Measurements from ENCODE around the gene EPN2. TPM values are rescaled to one million over a fixed set of nuclear protein-coding genes. Genes with fewer than 3 reads are reported as not detected.

EPN2 gene
- total RNA-seq, 1 experiment from 2014 or later, result 31.3 TPM

DNA sequence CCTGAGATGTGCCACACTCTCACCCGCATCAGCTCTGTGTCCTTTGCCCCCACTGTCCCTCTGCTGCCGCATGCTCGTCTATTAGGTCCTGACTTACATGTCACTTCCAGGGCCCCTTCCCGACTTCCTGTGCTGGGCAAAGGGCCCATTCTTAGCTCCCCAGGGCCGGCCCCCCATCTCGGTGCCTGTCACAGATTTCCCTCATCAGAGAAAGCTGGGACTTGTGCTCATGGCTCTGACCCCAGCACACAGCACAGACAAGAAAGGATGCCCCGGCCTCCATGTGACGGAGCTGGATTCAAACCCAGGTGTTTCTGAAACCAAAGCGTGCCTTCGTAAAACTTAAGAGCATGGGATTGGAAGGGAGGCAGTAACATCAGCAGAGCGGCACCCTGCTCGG lies 135.3 kb downstream of the EPN2 start:
- peaks cover 6% of the 10 kb centered on the region for H3K4me1 Mint-ChIP-seq (ENCODE audit: low read depth, unreplicated experiment)
- CTCF ChIA-PET, result no interaction called here
- intact Hi-C loops (cut with micrococcal nuclease; ENCODE audit: unreplicated experiment), result no loop called here
- peaks cover 16% of the 10 kb centered on the region for H3K36me3 Mint-ChIP-seq (ENCODE audit: insufficient read depth, unreplicated experiment)
- H3K4me3 Mint-ChIP-seq (ENCODE audit: low read depth, unreplicated experiment), result no peak overlapping the region
- H3K27ac Mint-ChIP-seq (ENCODE audit: unreplicated experiment), result no peak overlapping the region
- BruUV-seq (replicated peaks), result no TSS peak
- no peak for DNase-seq
- TF ChIP-seq, protein P1, sequence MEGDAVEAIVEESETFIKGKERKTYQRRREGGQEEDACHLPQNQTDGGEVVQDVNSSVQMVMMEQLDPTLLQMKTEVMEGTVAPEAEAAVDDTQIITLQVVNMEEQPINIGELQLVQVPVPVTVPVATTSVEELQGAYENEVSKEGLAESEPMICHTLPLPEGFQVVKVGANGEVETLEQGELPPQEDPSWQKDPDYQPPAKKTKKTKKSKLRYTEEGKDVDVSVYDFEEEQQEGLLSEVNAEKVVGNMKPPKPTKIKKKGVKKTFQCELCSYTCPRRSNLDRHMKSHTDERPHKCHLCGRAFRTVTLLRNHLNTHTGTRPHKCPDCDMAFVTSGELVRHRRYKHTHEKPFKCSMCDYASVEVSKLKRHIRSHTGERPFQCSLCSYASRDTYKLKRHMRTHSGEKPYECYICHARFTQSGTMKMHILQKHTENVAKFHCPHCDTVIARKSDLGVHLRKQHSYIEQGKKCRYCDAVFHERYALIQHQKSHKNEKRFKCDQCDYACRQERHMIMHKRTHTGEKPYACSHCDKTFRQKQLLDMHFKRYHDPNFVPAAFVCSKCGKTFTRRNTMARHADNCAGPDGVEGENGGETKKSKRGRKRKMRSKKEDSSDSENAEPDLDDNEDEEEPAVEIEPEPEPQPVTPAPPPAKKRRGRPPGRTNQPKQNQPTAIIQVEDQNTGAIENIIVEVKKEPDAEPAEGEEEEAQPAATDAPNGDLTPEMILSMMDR (IDR thresholded peaks at IDR 0.05; ENCODE audit: unreplicated experiment), result no peak
- no peaks in the 10 kb centered on the region for H3K9me3 Mint-ChIP-seq (ENCODE audit: low read depth, unreplicated experiment)
- no peaks in the 10 kb centered on the region for H3K27me3 Mint-ChIP-seq (ENCODE audit: unreplicated experiment)

DNA sequence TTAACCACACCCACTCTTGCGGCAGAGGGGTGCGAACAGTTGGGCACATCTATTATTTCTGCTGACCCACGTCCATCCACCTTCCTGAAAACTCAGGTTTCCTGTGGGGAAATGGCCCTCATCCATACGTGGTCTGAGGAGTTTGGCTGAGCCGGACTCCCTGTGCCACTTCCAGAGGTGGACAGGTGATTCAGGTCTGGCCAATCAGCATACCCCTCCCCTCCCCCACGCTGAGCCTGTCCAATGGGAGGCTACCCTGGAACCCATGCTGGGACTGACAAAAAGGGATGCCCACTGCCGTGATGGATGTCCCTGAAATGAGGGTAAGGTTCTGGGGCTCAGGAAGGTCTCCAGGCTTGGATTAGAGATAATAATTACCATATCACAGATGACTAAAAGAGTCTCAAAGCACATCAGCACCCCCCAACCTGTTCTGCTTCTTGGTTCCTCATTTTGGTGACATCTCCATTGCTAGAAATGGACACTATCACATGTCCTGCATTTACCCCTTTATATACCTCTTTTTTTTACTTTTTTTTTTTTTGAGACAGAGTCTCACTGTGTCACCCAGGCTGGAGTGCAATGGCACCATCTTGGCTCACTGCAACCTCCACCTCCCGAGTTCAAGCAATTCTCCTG lies 135.8 kb downstream of the EPN2 start:
- no peaks in the 10 kb centered on the region for H3K27me3 Mint-ChIP-seq (ENCODE audit: unreplicated experiment)
- intact Hi-C loops (cut with micrococcal nuclease; ENCODE audit: unreplicated experiment), result no loop called here
- H3K27ac Mint-ChIP-seq (ENCODE audit: unreplicated experiment), result no peak overlapping the region
- peaks cover 6% of the 10 kb centered on the region for H3K4me1 Mint-ChIP-seq (ENCODE audit: low read depth, unreplicated experiment)
- no peak overlapping the region for H3K4me3 Mint-ChIP-seq (ENCODE audit: low read depth, unreplicated experiment)
- TF ChIP-seq, protein P1 (IDR thresholded peaks at IDR 0.05; ENCODE audit: unreplicated experiment), result no peak
- DNase-seq, result no peak
- CTCF ChIA-PET, result no interaction called here
- no TSS peak for BruUV-seq (replicated peaks)
- H3K36me3 Mint-ChIP-seq (ENCODE audit: insufficient read depth, unreplicated experiment), result peaks cover 21% of the 10 kb centered on the region
- H3K9me3 Mint-ChIP-seq (ENCODE audit: low read depth, unreplicated experiment), result no peaks in the 10 kb centered on the region

DNA sequence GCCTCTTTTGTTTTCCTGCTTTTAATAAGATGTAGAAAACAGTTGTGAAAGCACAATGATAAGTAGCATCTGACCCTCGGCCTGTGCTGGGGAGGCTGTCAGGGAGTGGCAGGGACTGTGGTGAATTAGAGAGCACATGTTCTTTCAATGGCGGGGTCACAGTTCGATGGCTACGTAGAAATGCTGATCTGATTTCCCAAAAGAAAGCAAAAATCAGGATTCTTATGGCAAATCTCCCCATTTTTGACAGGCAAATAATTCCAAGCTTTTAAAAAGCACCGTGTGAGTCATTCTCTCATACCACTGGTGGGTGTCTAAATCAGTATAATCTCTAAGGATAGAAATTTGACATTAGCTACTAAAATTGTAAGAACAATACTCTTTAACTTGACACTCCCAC lies 137.0 kb downstream of the EPN2 start:
- intact Hi-C loops (cut with micrococcal nuclease; ENCODE audit: unreplicated experiment), result no loop called here
- Mint-ChIP-seq H3K9me3 (ENCODE audit: low read depth, unreplicated experiment) (no peaks in the 10 kb centered on the region), H3K4me1 (ENCODE audit: low read depth, unreplicated experiment) (no peaks in the 10 kb centered on the region), H3K4me3 (ENCODE audit: low read depth, unreplicated experiment) (no peak overlapping the region), H3K27me3 (ENCODE audit: unreplicated experiment) (no peaks in the 10 kb centered on the region), H3K36me3 (ENCODE audit: insufficient read depth, unreplicated experiment) (peaks cover 25% of the 10 kb centered on the region), H3K27ac (ENCODE audit: unreplicated experiment) (no peak overlapping the region)
- no TSS peak for BruUV-seq (replicated peaks)
- TF ChIP-seq, protein P1 (IDR thresholded peaks at IDR 0.05; ENCODE audit: unreplicated experiment), result no peak
- no peak for DNase-seq
- CTCF ChIA-PET, result no interaction called here

DNA sequence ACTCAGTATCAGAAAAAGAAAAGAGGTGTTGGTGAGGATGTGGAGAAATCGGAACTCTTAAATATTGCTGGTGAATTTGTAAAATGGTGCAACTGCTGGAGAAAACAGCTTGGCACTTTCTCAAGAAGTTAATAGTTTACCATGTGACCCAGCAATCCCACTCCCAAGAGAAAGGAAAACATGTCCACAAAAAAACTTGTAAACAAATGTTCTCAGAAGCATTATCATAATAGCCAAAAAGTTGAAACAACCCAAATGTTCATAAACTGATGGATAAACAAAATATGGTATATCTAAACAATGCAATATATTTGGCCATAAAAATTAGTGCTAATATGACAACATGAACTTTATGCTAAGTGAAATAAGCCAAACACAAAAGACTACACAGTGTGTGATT lies 138.6 kb downstream of the EPN2 start:
- no peaks in the 10 kb centered on the region for H3K4me1 Mint-ChIP-seq (ENCODE audit: low read depth, unreplicated experiment)
- intact Hi-C loops (cut with micrococcal nuclease; ENCODE audit: unreplicated experiment), result no loop called here
- H3K9me3 Mint-ChIP-seq (ENCODE audit: low read depth, unreplicated experiment), result no peaks in the 10 kb centered on the region
- H3K36me3 Mint-ChIP-seq (ENCODE audit: insufficient read depth, unreplicated experiment), result peaks cover 32% of the 10 kb centered on the region
- peak overlapping the region; percentile 46 for H3K4me3 Mint-ChIP-seq (ENCODE audit: low read depth, unreplicated experiment)
- no peaks in the 10 kb centered on the region for H3K27me3 Mint-ChIP-seq (ENCODE audit: unreplicated experiment)
- TF ChIP-seq, protein P1 (IDR thresholded peaks at IDR 0.05; ENCODE audit: unreplicated experiment), result no peak
- no TSS peak for BruUV-seq (replicated peaks)
- H3K27ac Mint-ChIP-seq (ENCODE audit: unreplicated experiment), result no peak overlapping the region
- no peak for DNase-seq
- CTCF ChIA-PET, result interaction anchor here (0.6 kb wide), 1 partner anchor 21 kb away, joined by 3 read pairs; no protein-coding TSS in a partner anchor

Data from Calu3 (cell line).